HFFc6 (cell line): ENCODE measurements around the gene ARHGEF38. TPM values are rescaled to one million over a fixed set of nuclear protein-coding genes. Genes with fewer than 3 reads are reported as not detected.

Source experiments
- DNase-seq: peaks from one replicate; pipeline ENCODE4 v3.0.0-alpha.2; 2018
- H3K27ac Mint-ChIP-seq: 2 replicates; pipeline ENCODE4 v1.8.0; 2020; ENCODE audit warnings: mild to moderate bottlenecking, mixed read lengths
- H3K27me3 Mint-ChIP-seq: 2 replicates; pipeline ENCODE4 v1.8.0; 2021; ENCODE audit warnings: mild to moderate bottlenecking, moderate library complexity, mixed read lengths; ENCODE audit not compliant: insufficient read depth
- H3K36me3 Mint-ChIP-seq: 2 replicates; pipeline ENCODE4 v1.8.0; 2021; ENCODE audit warnings: low read depth, mixed read lengths
- H3K4me1 Mint-ChIP-seq: 2 replicates; pipeline ENCODE4 v1.8.0; 2020; ENCODE audit warnings: low read depth, mixed read lengths
- H3K4me3 Mint-ChIP-seq: 2 replicates; pipeline ENCODE4 v1.8.0; 2020; ENCODE audit warnings: mild to moderate bottlenecking, moderate library complexity, mixed read lengths
- H3K9me3 Mint-ChIP-seq: 2 replicates; pipeline ENCODE4 v1.8.0; 2020; ENCODE audit warnings: mild to moderate bottlenecking, mixed read lengths
- long read RNA-seq: library from polyadenylated mRNA; unstranded; transcript quantifications from one replicate; pipeline ENCODE4 v2.0.0, GENCODE V29; 2019
- total RNA-seq, 6 experiments: library from RNA; stranded (reverse); fragmentation: NEBNext Ultra II Directional; extraction: Animal tissue kit (Norgen Biotek cat#: 25700); gene quantifications; 2 replicates in 1 of 6; 3 replicates in 5 of 6; pipeline ENCODE4 v1.2.3, GENCODE V29; 2021
- TF ChIP-seq, protein P1 (sequence below): fragments of 200-600 bp; sonication (generic); IDR thresholded peaks from 2 replicates; pipeline ENCODE4 v1.5.0; 2021; ENCODE audit warnings: antibody characterized with exemption, mild to moderate bottlenecking

ARHGEF38 gene, protein sequence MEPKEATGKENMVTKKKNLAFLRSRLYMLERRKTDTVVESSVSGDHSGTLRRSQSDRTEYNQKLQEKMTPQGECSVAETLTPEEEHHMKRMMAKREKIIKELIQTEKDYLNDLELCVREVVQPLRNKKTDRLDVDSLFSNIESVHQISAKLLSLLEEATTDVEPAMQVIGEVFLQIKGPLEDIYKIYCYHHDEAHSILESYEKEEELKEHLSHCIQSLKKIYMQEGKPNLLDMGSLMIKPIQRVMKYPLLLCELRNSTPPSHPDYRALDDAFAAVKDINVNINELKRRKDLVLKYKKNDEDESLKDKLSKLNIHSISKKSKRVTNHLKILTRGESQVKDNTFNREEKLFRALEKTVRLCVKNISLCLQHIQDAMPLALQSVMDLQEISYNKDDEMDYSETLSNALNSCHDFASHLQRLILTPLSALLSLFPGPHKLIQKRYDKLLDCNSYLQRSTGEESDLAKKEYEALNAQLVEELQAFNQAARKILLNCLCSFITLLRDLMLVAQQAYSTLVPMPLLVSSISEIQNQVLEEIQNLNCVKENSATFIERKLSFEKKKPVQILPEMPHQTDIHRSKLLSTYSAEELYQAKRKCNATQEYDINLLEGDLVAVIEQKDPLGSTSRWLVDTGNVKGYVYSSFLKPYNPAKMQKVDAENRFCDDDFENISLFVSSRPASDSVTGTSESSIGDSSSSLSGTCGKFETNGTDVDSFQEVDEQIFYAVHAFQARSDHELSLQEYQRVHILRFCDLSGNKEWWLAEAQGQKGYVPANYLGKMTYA
- total RNA-seq, result not detected
- long read RNA-seq, result 0 reads

DNA sequence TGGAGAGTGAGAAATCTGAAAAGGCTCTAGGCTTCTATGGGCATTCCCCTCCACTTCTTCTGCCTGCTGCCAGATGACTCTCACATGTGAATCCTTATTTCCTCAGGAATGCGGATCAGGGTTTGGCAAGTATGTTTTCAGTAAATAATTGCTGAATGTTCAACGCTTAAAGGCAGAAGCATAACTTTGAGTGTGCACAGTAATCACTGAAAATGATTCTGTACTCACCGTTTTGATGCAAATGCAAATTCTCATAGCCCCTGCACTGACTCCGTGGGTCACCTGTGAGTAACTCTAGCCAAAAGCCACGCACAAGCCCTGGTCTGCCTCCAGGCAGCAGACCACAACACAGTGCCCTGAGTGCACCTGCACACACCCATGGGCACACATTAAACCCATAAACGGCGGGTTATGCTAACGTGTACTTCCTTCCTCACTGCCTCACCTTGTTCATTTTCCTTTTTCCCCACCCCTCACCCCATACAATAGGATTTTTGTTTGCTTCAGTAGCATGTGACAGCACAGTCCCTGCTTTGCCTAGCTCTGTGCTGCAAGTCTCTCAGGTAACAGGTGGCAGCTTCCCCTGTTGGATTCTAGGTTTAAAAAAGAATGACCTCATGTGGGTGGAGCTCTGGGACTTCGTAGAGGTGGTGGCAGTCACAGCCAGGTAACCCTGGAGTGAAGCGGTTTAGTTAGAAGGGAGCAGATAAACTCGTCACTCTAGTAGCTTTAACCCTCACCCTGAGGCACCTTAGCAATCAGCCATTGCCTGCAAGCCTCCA is at the start of gene ARHGEF38:
TSS of gene ARHGEF38 (plus strand) at position 656 of the 782 bp plus-strand sequence. CDS start 146 bp downstream, outside the sequence.
- Mint-ChIP-seq H3K4me3 (no peak within 1 kb of the TSS), H3K4me1 (peaks cover 4% of the 10 kb centered on the region; the same call in 1 of the 2 replicates), H3K9me3 (no peaks in the 10 kb centered on the region), H3K36me3 (no peaks in the 10 kb centered on the region), H3K27me3 (peaks cover 3% of the 10 kb centered on the region; the same call in 1 of the 2 replicates), H3K27ac (no peak within 1 kb of the TSS)
- TF ChIP-seq, protein P1, sequence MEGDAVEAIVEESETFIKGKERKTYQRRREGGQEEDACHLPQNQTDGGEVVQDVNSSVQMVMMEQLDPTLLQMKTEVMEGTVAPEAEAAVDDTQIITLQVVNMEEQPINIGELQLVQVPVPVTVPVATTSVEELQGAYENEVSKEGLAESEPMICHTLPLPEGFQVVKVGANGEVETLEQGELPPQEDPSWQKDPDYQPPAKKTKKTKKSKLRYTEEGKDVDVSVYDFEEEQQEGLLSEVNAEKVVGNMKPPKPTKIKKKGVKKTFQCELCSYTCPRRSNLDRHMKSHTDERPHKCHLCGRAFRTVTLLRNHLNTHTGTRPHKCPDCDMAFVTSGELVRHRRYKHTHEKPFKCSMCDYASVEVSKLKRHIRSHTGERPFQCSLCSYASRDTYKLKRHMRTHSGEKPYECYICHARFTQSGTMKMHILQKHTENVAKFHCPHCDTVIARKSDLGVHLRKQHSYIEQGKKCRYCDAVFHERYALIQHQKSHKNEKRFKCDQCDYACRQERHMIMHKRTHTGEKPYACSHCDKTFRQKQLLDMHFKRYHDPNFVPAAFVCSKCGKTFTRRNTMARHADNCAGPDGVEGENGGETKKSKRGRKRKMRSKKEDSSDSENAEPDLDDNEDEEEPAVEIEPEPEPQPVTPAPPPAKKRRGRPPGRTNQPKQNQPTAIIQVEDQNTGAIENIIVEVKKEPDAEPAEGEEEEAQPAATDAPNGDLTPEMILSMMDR, result no peak
- peak; percentile 1 for DNase-seq

DNA sequence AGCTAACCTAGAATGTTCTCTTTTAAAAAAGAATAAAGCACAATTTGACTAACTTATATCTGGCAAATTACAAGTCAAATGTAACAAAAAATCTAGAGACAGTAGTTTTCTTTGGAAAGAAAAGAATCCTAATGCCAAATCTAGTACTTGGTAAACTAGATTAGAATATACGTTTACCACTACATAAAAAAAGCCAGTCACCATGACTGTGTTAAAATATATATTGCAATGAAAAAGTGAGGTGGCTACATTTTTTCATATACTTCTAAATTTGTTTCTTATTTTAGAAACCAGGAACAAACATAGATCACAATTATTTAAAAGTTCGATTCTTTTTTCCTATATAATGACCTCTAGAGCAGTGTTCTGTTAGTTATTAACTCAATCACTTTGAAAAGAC is 48.9 kb upstream of the ARHGEF38 start:
- H3K4me3 Mint-ChIP-seq, result no peak overlapping the region
- TF ChIP-seq, protein P1, result no peak
- H3K36me3 Mint-ChIP-seq, result no peaks in the 10 kb centered on the region
- no peaks in the 10 kb centered on the region for H3K27me3 Mint-ChIP-seq
- no peak overlapping the region for H3K27ac Mint-ChIP-seq
- no peaks in the 10 kb centered on the region for H3K4me1 Mint-ChIP-seq
- DNase-seq, result no peak
- H3K9me3 Mint-ChIP-seq, result no peaks in the 10 kb centered on the region; the same call in 1 of the 2 replicates

DNA sequence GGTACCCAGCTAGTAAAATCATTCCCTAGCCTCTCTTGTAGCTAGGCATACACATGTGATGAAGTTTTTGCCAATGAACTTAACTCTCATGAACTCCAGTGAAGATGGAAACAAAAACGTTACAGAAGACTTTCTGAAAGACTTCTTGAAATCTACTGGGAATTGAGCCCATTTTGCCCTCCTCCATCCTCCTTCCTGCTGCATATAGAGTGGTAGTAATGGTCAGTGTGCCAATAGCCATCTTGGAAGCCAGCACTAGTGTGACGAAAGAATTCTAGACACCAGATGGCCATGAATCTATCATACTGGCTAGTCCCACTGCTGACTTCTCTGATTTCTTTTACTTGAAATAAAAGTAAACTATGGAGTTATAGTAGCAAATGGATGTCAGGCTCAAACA is 47.7 kb upstream of the ARHGEF38 start:
- no peak for DNase-seq
- Mint-ChIP-seq H3K27ac (no peak overlapping the region), H3K4me1 (no peaks in the 10 kb centered on the region), H3K36me3 (no peaks in the 10 kb centered on the region), H3K27me3 (no peaks in the 10 kb centered on the region), H3K9me3 (no peaks in the 10 kb centered on the region; the same call in 1 of the 2 replicates), H3K4me3 (no peak overlapping the region)
- TF ChIP-seq, protein P1, result no peak

DNA sequence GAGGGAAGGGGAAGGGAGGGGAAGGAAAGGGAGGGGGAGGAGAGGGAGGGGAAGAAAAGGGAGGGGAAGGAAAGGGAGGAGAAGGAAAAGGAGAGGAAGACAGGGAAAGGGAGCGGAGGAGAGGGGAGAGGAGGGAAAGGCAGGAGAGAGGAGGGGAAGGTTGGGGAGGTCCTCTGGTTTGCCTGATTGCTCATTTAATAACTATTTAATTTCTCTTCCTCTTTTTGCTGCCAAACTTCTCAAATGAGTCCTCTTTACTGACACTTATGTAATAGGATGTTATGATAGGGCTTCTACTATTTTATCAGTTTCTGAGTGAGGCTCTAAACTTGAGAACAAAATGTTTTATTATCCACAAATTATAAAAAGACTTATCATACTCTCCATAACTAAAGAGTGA is 43.1 kb upstream of the ARHGEF38 start:
- Mint-ChIP-seq H3K4me3 (no peak overlapping the region), H3K36me3 (no peaks in the 10 kb centered on the region), H3K27ac (no peak overlapping the region), H3K4me1 (no peaks in the 10 kb centered on the region), H3K27me3 (no peaks in the 10 kb centered on the region), H3K9me3 (no peaks in the 10 kb centered on the region)
- no peak for DNase-seq
- TF ChIP-seq, protein P1, result no peak

DNA sequence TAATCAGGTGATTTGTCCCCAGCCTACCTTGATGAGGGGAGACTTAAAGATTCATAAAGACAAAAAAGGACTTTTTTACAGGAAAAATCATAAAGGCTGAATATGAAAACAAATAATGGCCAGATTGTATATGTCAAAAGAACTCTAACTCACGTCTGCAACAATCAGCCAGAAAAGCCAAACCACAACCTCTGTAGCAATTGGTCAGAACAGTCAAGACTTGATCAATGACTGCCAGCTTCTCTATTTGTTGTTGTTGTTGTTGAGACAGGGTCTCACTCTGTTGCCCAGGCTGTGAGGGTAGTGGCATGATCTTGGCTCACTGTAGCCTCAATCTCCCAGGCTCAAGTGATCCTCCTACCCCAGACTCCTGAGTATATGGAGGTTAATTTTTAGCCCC is 42.7 kb upstream of the ARHGEF38 start:
- Mint-ChIP-seq H3K36me3 (no peaks in the 10 kb centered on the region), H3K4me1 (no peaks in the 10 kb centered on the region), H3K27ac (no peak overlapping the region), H3K9me3 (no peaks in the 10 kb centered on the region), H3K27me3 (no peaks in the 10 kb centered on the region), H3K4me3 (no peak overlapping the region)
- TF ChIP-seq, protein P1, result no peak
- DNase-seq, result no peak
